ENCODE measurements around the gene ATF7IP2.

The ATF7IP2 gene

GRCh38 chr16:10368969-10369551, 16.8 kb upstream of the ATF7IP2 start:
- no peaks in the 10 kb centered on the region for H4K20me1 ChIP-seq (ENCODE audit: low read depth, low read length)
- TF ChIP-seq EZH2phosphoT487 (conservative IDR thresholded peaks at IDR 0.05; ENCODE audit: low read length) (no peak), CTCF (IDR thresholded peaks at IDR 0.05; ENCODE audit: insufficient read depth, low read length, poor library complexity, severe bottlenecking) (no peak)
- H3F3A ChIP-seq (ENCODE audit: insufficient read depth), result no peaks in the 10 kb centered on the region
- H3K4me3 ChIP-seq (ENCODE audit: insufficient read depth, low read length, poor library complexity, severe bottlenecking), result no peak overlapping the region
- no peaks in the 10 kb centered on the region for H3K27me3 ChIP-seq (ENCODE audit: low read length)
- H3K27ac ChIP-seq (ENCODE audit: low read depth, low read length), result no peak overlapping the region
- no peak overlapping the region for H3K4me2 ChIP-seq (ENCODE audit: low read depth, low read length, poor library complexity, severe bottlenecking)
- H2AFZ ChIP-seq (ENCODE audit: low read depth, low read length, severe bottlenecking), result no peak overlapping the region
- H3K9ac ChIP-seq (ENCODE audit: low read length), result no peak overlapping the region
- H3K36me3 ChIP-seq (ENCODE audit: low read length), result no peaks in the 10 kb centered on the region
- no peaks in the 10 kb centered on the region for H3K9me2 ChIP-seq (replicated peaks; ENCODE audit: insufficient read depth, low read length)
- H3K9me3 ChIP-seq (ENCODE audit: insufficient read depth, low read length), result no peaks in the 10 kb centered on the region
- no peaks in the 10 kb centered on the region for H3K79me2 ChIP-seq (ENCODE audit: insufficient read depth, low read length)

DNA sequence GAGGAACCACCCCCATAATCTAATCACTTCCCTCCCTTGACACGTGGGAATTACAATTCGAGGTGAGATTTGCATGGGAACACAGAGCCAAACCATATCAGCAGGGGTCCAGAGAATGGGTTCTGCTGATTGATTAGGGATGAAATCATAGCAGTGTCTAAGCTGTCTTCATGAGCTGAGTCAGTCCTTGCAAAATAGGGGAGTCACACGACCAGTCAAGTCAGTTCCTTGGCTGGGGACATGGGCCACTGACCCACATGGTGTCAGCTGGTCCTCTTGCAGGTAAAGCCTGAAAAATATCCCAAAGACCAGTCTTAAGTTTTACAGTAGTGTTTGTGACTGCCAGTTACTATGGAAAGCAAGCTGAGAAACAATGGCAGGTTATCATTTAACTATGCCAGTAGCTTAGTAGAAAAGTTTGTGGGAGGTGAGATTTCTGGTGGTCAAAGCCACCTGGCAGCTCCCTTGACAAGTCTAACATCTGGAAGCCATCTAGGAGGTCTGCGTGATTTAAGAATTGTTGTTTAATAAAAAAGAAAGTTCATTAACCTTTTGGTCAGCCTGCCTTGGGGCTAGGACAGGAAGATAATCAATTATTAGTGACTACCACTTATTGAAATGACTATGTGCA, 15.7 kb upstream of the ATF7IP2 start:
- Histone ChIP-seq H2AFZ (ENCODE audit: low read depth, low read length, severe bottlenecking) (no peak overlapping the region), H3K9me2 (replicated peaks; ENCODE audit: insufficient read depth, low read length) (no peaks in the 10 kb centered on the region), H3K4me3 (ENCODE audit: insufficient read depth, low read length, poor library complexity, severe bottlenecking) (no peak overlapping the region), H3F3A (ENCODE audit: insufficient read depth) (no peaks in the 10 kb centered on the region), H3K27me3 (ENCODE audit: low read length) (no peaks in the 10 kb centered on the region), H3K36me3 (ENCODE audit: low read length) (no peaks in the 10 kb centered on the region), H4K20me1 (ENCODE audit: low read depth, low read length) (no peaks in the 10 kb centered on the region), H3K9ac (ENCODE audit: low read length) (no peak overlapping the region), H3K27ac (ENCODE audit: low read depth, low read length) (no peak overlapping the region), H3K79me2 (ENCODE audit: insufficient read depth, low read length) (no peaks in the 10 kb centered on the region), H3K4me2 (ENCODE audit: low read depth, low read length, poor library complexity, severe bottlenecking) (no peak overlapping the region), H3K9me3 (ENCODE audit: insufficient read depth, low read length) (no peaks in the 10 kb centered on the region)
- TF ChIP-seq EZH2phosphoT487 (conservative IDR thresholded peaks at IDR 0.05; ENCODE audit: low read length), result no peak
- TF ChIP-seq CTCF (IDR thresholded peaks at IDR 0.05; ENCODE audit: insufficient read depth, low read length, poor library complexity, severe bottlenecking), result no peak

DNA sequence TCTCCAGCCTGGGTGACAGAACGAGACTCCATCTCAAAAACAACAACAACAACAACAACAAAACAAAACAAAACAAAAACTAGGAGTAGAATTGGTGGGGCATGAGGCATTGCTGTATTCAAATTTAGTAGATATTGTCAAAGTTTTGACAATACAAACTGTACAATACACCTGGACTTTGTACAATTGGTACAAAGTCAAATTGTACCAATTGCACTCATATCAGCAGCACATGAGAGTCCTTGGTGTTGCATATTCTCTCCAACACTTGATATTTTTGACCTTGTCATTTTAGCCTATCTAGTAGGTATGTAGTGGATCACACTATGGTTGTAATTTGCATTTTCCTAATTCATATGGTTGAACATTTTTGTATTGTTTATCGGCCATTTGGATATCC, 14.3 kb upstream of the ATF7IP2 start:
- Histone ChIP-seq H3K4me3 (ENCODE audit: insufficient read depth, low read length, poor library complexity, severe bottlenecking) (no peak overlapping the region), H3K9me3 (ENCODE audit: insufficient read depth, low read length) (no peaks in the 10 kb centered on the region), H4K20me1 (ENCODE audit: low read depth, low read length) (no peaks in the 10 kb centered on the region), H3K4me2 (ENCODE audit: low read depth, low read length, poor library complexity, severe bottlenecking) (no peak overlapping the region), H3K9ac (ENCODE audit: low read length) (no peak overlapping the region), H3K9me2 (replicated peaks; ENCODE audit: insufficient read depth, low read length) (no peaks in the 10 kb centered on the region), H3K36me3 (ENCODE audit: low read length) (no peaks in the 10 kb centered on the region), H3K27me3 (ENCODE audit: low read length) (no peaks in the 10 kb centered on the region), H2AFZ (ENCODE audit: low read depth, low read length, severe bottlenecking) (no peak overlapping the region), H3F3A (ENCODE audit: insufficient read depth) (no peaks in the 10 kb centered on the region), H3K27ac (ENCODE audit: low read depth, low read length) (no peak overlapping the region), H3K79me2 (ENCODE audit: insufficient read depth, low read length) (no peaks in the 10 kb centered on the region)
- TF ChIP-seq EZH2phosphoT487 (conservative IDR thresholded peaks at IDR 0.05; ENCODE audit: low read length), result no peak
- no peak for TF ChIP-seq CTCF (IDR thresholded peaks at IDR 0.05; ENCODE audit: insufficient read depth, low read length, poor library complexity, severe bottlenecking)

Measured in SU-DHL-6 (cell line).